H9 (cell line): Measurements from ENCODE around the gene TMIGD2. TPM values are rescaled to one million over a fixed set of nuclear protein-coding genes. Genes with fewer than 3 reads are reported as not detected.

Experiments
- DNase-seq: peaks from one replicate; pipeline ENCODE4 v3.0.0-alpha.2; 2017
- H2AFZ ChIP-seq: one replicate; pipeline ENCODE4 v1.6.1; 2013; ENCODE audit warnings: mild to moderate bottlenecking, low read length, control low read depth, moderate library complexity
- H2AK5ac ChIP-seq: 2 replicates; pipeline ENCODE4 v1.6.1; 2013; ENCODE audit warnings: low read length, control low read depth, mixed read lengths; ENCODE audit not compliant: insufficient read length
- H2BK120ac ChIP-seq: one replicate; pipeline ENCODE4 v1.6.1; 2013; ENCODE audit warnings: low read depth, mild to moderate bottlenecking, low read length, control low read depth, inconsistent platforms; ENCODE audit not compliant: poor library complexity, severe bottlenecking
- H2BK12ac ChIP-seq: 2 replicates; pipeline ENCODE4 v1.6.1; 2013; ENCODE audit warnings: low read length, control low read depth, mixed read lengths, low read depth; ENCODE audit not compliant: insufficient read length
- H2BK15ac ChIP-seq: 2 replicates; pipeline ENCODE4 v1.6.1; 2013; ENCODE audit warnings: low read depth, low read length, control low read depth
- H2BK20ac ChIP-seq: one replicate; pipeline ENCODE4 v1.6.1; 2013; ENCODE audit warnings: low read depth, mild to moderate bottlenecking, low read length, control low read depth, inconsistent platforms; ENCODE audit not compliant: poor library complexity, severe bottlenecking
- H2BK5ac ChIP-seq: 2 replicates; pipeline ENCODE4 v1.6.1; 2013; ENCODE audit warnings: low read length, control low read depth, mixed read lengths; ENCODE audit not compliant: insufficient read length
- H3K14ac ChIP-seq: 2 replicates; pipeline ENCODE4 v1.6.1; 2013; ENCODE audit warnings: low read length, control low read depth; ENCODE audit not compliant: insufficient read depth
- H3K18ac ChIP-seq: 2 replicates; pipeline ENCODE4 v1.6.1; 2013; ENCODE audit warnings: low read depth, mild to moderate bottlenecking, mixed read lengths, low read length, control low read depth; ENCODE audit not compliant: insufficient read length
- H3K23ac ChIP-seq: 2 replicates; pipeline ENCODE4 v1.6.1; 2013; ENCODE audit warnings: low read length, control low read depth, mixed read lengths, low read depth; ENCODE audit not compliant: insufficient read length
- H3K23me2 ChIP-seq: 2 replicates; pipeline ENCODE4 v1.6.1; 2013; ENCODE audit warnings: low read depth, mild to moderate bottlenecking, mixed read lengths, low read length, control low read depth; ENCODE audit not compliant: insufficient read length, poor library complexity, severe bottlenecking
- H3K27ac ChIP-seq: 2 replicates; pipeline ENCODE4 v1.5.1; 2013; ENCODE audit warnings: low read length, control low read depth, mixed read lengths, low read depth; ENCODE audit not compliant: insufficient read length
- H3K27me3 ChIP-seq: 2 replicates; pipeline ENCODE4 v1.6.1; 2013; ENCODE audit warnings: low read length, control low read depth, inconsistent platforms; ENCODE audit not compliant: insufficient read depth
- H3K4ac ChIP-seq: 2 replicates; pipeline ENCODE4 v1.6.1; 2013; ENCODE audit warnings: low read depth, mild to moderate bottlenecking, control low read depth, inconsistent platforms, low read length, moderate library complexity
- H3K4me1 ChIP-seq: 2 replicates; pipeline ENCODE4 v1.6.1; 2013; ENCODE audit warnings: low read length, control low read depth, inconsistent platforms; ENCODE audit not compliant: insufficient read depth
- H3K4me2 ChIP-seq: 2 replicates; pipeline ENCODE4 v1.6.1; 2013; ENCODE audit warnings: low read length, control low read depth, mixed read lengths; ENCODE audit not compliant: insufficient read length, insufficient read depth
- H3K56ac ChIP-seq: 2 replicates; pipeline ENCODE4 v1.6.1; 2013; ENCODE audit warnings: low read depth, mild to moderate bottlenecking, mixed read lengths, low read length, control low read depth; ENCODE audit not compliant: insufficient read length
- H3K79me1 ChIP-seq: 2 replicates; pipeline ENCODE4 v1.6.1; 2013; ENCODE audit warnings: low read depth, mild to moderate bottlenecking, moderate library complexity, low read length, control low read depth, inconsistent platforms; ENCODE audit not compliant: insufficient read depth, poor library complexity, severe bottlenecking
- H3K79me2 ChIP-seq: 2 replicates; pipeline ENCODE4 v1.6.1; 2013; ENCODE audit warnings: low read length, control low read depth, inconsistent platforms; ENCODE audit not compliant: insufficient read depth
- H3K9ac ChIP-seq: 2 replicates; pipeline ENCODE4 v1.6.1; 2013; ENCODE audit warnings: low read length, control low read depth, mixed read lengths; ENCODE audit not compliant: insufficient read length; ENCODE audit errors: extremely low read depth
- H3K9me3 ChIP-seq: one replicate; pipeline ENCODE4 v1.6.1; 2013; ENCODE audit warnings: low read depth, low read length, inconsistent platforms; ENCODE audit not compliant: control insufficient read depth
- H3T11ph ChIP-seq: one replicate; pipeline ENCODE4 v1.6.1; 2013; ENCODE audit warnings: mild to moderate bottlenecking, low read length, control low read depth, inconsistent platforms
- H4K20me1 ChIP-seq: one replicate; pipeline ENCODE4 v1.6.1; 2013; ENCODE audit not compliant: control insufficient read depth, insufficient read length, insufficient read depth
- H4K5ac ChIP-seq: 2 replicates; pipeline ENCODE4 v1.6.1; 2013; ENCODE audit warnings: low read depth, mild to moderate bottlenecking, mixed read lengths, low read length, control low read depth; ENCODE audit not compliant: insufficient read length
- H4K8ac ChIP-seq: replicated peaks from 2 replicates; pipeline ENCODE4 v1.6.1; 2013; ENCODE audit warnings: low read length, control low read depth, mixed read lengths, low read depth; ENCODE audit not compliant: insufficient read length
- H4K91ac ChIP-seq: 2 replicates; pipeline ENCODE4 v1.6.1; 2013; ENCODE audit warnings: low read depth, mild to moderate bottlenecking, moderate library complexity, mixed read lengths, low read length, control low read depth; ENCODE audit not compliant: insufficient read length
- H3K27ac Mint-ChIP-seq, 3 experiments: 2 replicates in 2 of 3; 3 replicates in 1 of 3; pipeline ENCODE4 v1.8.0; 2020 to 2021; ENCODE audit warnings: mixed read lengths in 3 of 3, mild to moderate bottlenecking in 1 of 3, moderate library complexity in 1 of 3
- H3K27me3 Mint-ChIP-seq: 2 replicates; pipeline ENCODE4 v1.8.0; 2021; ENCODE audit warnings: low read depth, mild to moderate bottlenecking, moderate library complexity, mixed read lengths
- H3K36me3 Mint-ChIP-seq, 3 experiments: 2 replicates in 2 of 3; 3 replicates in 1 of 3; pipeline ENCODE4 v1.8.0; 2020 to 2021; ENCODE audit warnings: low read depth in 3 of 3, mixed read lengths in 3 of 3; ENCODE audit not compliant: insufficient read depth in 1 of 3
- H3K4me1 Mint-ChIP-seq, 2 experiments: 2 replicates each; pipeline ENCODE4 v1.8.0; 2020; ENCODE audit warnings: mixed read lengths in 2 of 2
- H3K4me3 Mint-ChIP-seq, 2 experiments: 2 replicates in 1 of 2; 3 replicates in 1 of 2; pipeline ENCODE4 v1.8.0; 2020 to 2021; ENCODE audit warnings: mild to moderate bottlenecking in 2 of 2, mixed read lengths in 2 of 2, moderate library complexity in 1 of 2
- H3K9me3 Mint-ChIP-seq, 2 experiments: 2 replicates in 1 of 2; 3 replicates in 1 of 2; pipeline ENCODE4 v1.8.0; 2020; ENCODE audit warnings: mild to moderate bottlenecking in 2 of 2, mixed read lengths in 2 of 2, moderate library complexity in 1 of 2
- WGBS: extraction: QIAGEN DNeasy Blood & Tissue Kit; methylation state at CpG from one replicate; pipeline ENCODE4 v1.1.7; 2013; ENCODE audit warnings: missing lambda C conversion rate, low lambda C conversion rate, mixed read lengths; ENCODE audit not compliant: insufficient read length; ENCODE audit errors: extremely low coverage; 5-methylcytosine and 5-hydroxymethylcytosine counted together
- total RNA-seq: library from RNA; stranded (reverse); gene quantifications from 2 replicates; pipeline ENCODE4 v1.2.1, GENCODE V29; 2021
- TF ChIP-seq, protein P1 (sequence below): fragments of 200-600 bp; sonication (generic); conservative IDR thresholded peaks from 3 replicates; pipeline ENCODE4 v1.8.0; 2021; ENCODE audit warnings: antibody characterized with exemption, mild to moderate bottlenecking

Gene TMIGD2
- total RNA-seq, 1 experiment from 2014 or later = 0.26 TPM

DNA sequence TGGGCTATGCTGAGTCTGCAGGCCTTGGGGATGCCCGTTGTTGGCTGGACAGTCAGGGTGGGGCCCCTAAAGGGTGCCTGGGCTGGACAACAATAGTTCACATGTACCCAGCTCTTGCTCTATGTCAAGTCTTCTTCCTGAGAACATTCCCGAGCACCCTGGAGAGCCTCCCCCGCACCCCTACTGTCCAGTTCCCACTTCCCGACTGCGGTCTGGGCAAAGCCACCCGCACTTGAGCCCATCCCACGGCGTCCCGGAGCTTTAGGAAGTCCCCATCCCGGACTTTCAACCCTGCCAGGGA lies 40.1 kb upstream of the TMIGD2 start:
- no peak for DNase-seq
- TF ChIP-seq, protein P1, sequence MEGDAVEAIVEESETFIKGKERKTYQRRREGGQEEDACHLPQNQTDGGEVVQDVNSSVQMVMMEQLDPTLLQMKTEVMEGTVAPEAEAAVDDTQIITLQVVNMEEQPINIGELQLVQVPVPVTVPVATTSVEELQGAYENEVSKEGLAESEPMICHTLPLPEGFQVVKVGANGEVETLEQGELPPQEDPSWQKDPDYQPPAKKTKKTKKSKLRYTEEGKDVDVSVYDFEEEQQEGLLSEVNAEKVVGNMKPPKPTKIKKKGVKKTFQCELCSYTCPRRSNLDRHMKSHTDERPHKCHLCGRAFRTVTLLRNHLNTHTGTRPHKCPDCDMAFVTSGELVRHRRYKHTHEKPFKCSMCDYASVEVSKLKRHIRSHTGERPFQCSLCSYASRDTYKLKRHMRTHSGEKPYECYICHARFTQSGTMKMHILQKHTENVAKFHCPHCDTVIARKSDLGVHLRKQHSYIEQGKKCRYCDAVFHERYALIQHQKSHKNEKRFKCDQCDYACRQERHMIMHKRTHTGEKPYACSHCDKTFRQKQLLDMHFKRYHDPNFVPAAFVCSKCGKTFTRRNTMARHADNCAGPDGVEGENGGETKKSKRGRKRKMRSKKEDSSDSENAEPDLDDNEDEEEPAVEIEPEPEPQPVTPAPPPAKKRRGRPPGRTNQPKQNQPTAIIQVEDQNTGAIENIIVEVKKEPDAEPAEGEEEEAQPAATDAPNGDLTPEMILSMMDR = no peak
- Histone ChIP-seq H4K8ac (no peak overlapping the region), H3K9ac (peak overlapping the region; percentile 88), H2BK12ac (no peak overlapping the region), H4K5ac (no peak overlapping the region), H4K91ac (no peak overlapping the region), H3K27me3 (no peaks in the 10 kb centered on the region), H3K14ac (peak overlapping the region; percentile 87; the same call in 1 of the 2 replicates), H2BK5ac (no peak overlapping the region), H3K56ac (no peak overlapping the region), H3K27ac (no peak overlapping the region), H3K23ac (no peak overlapping the region), H2BK15ac (no peak overlapping the region), H3K18ac (peak overlapping the region; percentile 86), H2BK20ac (no peak overlapping the region), H3K79me1 (no peaks in the 10 kb centered on the region), H2BK120ac (no peak overlapping the region), H3K4me1 (no peaks in the 10 kb centered on the region), H2AFZ (no peak overlapping the region), H3K4me2 (peak overlapping the region; percentile 37), H3K4ac (no peak overlapping the region; the same call in 1 of the 2 replicates), H3K9me3 (no peaks in the 10 kb centered on the region), H2AK5ac (no peak overlapping the region), H4K20me1 (no peaks in the 10 kb centered on the region), H3K79me2 (no peaks in the 10 kb centered on the region), H3T11ph (no peak overlapping the region), H3K23me2 (peaks cover 18% of the 10 kb centered on the region)
- Mint-ChIP-seq H3K27ac (peak overlapping the region; percentile 83 to 98 (median 96); a peak in 6 of 7 replicates), H3K4me1 (peaks cover 15 to 21% of the 10 kb centered on the region in 2 experiments), H3K36me3 (peaks cover 11 to 18% (median 17%) of the 10 kb centered on the region in 3 experiments), H3K4me3 (peak overlapping the region; percentile 85 to 92), H3K27me3 (peaks cover 9% of the 10 kb centered on the region), H3K9me3 (no peaks in the 10 kb centered on the region; a peak in 1 of 5 replicates)
- WGBS = no CpG with 5 or more reads among the region's 10 CpGs
